ENCODE measurements around the gene MNT. TPM values are rescaled to one million over a fixed set of nuclear protein-coding genes. Genes with fewer than 3 reads are reported as not detected.

The MNT gene
- total and polyA plus RNA-seq, 2 of the 8 experiments (the other 6 are each of a cell fraction or from before 2014, with no cell fraction given): 5.0 to 17.3 TPM

DNA sequence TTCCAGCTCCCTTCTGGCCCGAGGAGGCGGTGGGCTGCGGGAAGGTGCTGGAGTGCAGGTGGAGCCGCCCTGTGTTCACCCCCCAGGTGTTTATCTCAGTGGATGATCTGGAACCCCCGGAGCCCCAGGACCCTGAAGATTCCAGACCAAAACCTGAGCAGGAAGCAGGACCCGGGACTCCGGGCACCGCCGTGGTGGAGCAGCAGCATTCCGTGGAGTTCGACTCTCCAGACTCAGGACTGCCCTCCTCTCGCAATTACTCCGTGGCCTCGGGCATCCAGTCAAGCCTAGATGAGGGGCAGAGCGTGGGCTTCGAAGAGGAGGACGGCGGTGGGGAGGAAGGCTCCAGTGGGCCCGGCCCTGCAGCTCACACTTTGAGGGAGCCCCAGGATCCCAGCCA, 25.5 kb downstream of the MNT start (continued):
- TF ChIP-seq SP4 (IDR thresholded peaks at IDR 0.05; ENCODE audit: low read length) (no peak), TAF7 (optimal IDR thresholded peaks at IDR 0.05; ENCODE audit: borderline replicate concordance, low read depth, low read length) (no peak)
- TF ChIP-seq, protein P1, sequence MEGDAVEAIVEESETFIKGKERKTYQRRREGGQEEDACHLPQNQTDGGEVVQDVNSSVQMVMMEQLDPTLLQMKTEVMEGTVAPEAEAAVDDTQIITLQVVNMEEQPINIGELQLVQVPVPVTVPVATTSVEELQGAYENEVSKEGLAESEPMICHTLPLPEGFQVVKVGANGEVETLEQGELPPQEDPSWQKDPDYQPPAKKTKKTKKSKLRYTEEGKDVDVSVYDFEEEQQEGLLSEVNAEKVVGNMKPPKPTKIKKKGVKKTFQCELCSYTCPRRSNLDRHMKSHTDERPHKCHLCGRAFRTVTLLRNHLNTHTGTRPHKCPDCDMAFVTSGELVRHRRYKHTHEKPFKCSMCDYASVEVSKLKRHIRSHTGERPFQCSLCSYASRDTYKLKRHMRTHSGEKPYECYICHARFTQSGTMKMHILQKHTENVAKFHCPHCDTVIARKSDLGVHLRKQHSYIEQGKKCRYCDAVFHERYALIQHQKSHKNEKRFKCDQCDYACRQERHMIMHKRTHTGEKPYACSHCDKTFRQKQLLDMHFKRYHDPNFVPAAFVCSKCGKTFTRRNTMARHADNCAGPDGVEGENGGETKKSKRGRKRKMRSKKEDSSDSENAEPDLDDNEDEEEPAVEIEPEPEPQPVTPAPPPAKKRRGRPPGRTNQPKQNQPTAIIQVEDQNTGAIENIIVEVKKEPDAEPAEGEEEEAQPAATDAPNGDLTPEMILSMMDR (IDR thresholded peaks at IDR 0.05; ENCODE audit: control extremely low read depth in 1 of 3, insufficient read depth in 1 of 3, low read depth in 1 of 3, low read length in 3 of 3): no peak
